Umbilical cord (tissue), 2 donors: ENCODE data around the gene CEP85L. TPM values are rescaled to one million over a fixed set of nuclear protein-coding genes. Genes with fewer than 3 reads are reported as not detected.

Experiments used
- DNase-seq: peaks from one replicate; pipeline ENCODE4 v3.0.0-alpha.2; 2015; ENCODE audit warnings: low spot score
- total RNA-seq: library from RNA; depleted of rRNA; stranded (reverse); fragments of >200 nt; gene quantifications from one replicate; pipeline ENCODE4 v1.2.3, GENCODE V29; 2014; ENCODE audit warnings: low replicate concordance; ENCODE audit not compliant: insufficient read depth

The CEP85L gene
- total RNA-seq, 1 donor from 2014 or later = 26.7 TPM

- peak; percentile 51 for DNase-seq
These were observed 70.6 kb downstream of the CEP85L start for GRCh38 chr6:118580585-118581419.

GRCh38 chr6:118579786-118580185 is 71.6 kb downstream of the CEP85L start:
- no peak for DNase-seq

DNA sequence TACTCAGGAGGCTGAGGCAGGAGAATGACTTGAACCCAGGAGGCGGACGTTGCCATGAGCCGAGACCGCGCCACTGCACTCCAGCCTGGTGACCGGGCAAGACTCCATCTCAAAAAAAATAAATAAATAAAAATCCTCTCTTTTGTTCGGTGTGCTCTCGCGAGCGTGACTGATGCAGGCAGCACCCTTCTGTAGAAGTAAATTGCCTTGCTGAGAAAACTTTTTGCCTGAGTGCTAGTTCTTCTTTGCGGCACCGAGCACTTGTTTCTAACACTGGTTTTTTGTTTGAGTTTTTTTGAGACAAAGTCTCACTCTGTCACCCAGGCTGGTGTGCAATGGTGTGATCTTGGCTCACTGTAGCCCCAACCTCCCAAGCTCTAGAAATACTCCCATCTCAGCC is 72.8 kb downstream of the CEP85L start:
- DNase-seq = no peak

GRCh38 chr6:118577972-118578371 is 73.4 kb downstream of the CEP85L start:
- DNase-seq = no peak

GRCh38 chr6:118574051-118574865 is 77.1 kb downstream of the CEP85L start:
- DNase-seq = no peak

GRCh38 chr6:118571121-118571520 is 80.3 kb downstream of the CEP85L start:
- DNase-seq = no peak

DNA sequence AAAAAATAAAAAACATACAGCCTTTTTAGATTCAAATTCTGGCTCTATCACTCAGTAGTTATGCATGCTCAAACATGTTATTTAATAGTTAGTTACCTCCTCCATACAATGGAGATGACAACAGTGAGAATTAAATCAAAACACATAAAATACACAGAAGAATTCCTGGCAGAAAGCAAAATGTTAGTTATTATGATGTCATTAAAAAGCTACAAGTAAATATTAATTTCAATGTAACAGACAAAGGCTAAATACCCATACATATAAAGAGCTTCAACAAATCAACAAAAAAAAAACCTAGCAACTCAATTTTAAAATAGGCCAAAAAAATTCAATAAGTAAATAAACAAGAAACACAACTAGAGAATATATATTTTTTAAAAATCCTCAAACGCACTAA is 81.9 kb downstream of the CEP85L start:
- no peak for DNase-seq

GRCh38 chr6:118567974-118568373 is 83.4 kb downstream of the CEP85L start:
- no peak for DNase-seq

DNA sequence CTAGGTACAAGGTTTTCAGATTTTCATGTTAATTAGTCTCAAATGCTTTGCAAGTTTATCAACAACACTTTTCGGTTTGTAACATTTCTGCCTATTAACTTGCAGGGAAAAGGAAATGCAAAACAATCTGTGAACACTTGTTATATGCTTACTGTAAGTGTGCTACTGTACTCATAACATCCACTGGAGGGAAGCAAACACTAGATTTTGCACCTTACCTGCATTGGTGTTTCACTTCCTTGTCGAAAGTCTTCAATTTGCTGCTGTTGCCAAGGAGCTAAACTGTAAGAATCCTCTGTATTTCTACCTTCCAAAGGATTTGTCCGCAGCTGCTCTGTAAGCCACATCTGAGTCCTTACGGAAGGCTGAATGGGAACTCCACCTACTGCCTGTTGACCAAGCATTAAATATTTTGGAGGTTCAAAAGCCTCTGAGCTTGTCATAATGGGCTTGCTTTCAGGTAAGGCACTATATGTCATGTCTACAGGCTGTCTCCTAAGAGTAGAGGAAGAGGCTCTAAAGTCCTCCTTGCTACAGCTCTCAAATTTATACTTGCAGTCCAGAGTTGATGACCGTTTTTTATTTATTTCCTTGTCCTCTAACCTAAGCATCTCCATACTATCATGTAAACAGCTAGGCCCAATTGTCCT is 86.0 kb downstream of the CEP85L start:
- peak; percentile 50 for DNase-seq

- DNase-seq = no peak
These were observed 88.4 kb downstream of the CEP85L start for GRCh38 chr6:118562959-118563358.

DNA sequence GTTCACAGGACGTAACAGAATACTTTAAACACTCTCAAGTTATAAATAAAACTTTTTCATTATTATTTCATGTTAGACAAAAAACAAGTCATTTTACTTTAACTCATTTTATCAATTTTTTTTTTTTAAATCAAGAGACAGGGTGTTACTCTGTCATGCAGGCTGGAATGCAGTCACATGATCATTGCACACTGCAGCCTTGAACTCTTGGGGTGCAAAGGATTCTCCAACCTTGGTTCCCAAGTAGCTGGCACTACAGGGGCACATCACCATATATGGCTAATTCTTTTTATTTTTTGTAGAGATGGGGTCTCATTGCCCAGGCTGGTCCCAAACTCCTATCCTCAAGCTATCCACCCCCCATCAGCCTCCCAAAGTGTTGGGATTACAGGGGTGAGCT is 89.1 kb downstream of the CEP85L start:
- no peak for DNase-seq

DNA sequence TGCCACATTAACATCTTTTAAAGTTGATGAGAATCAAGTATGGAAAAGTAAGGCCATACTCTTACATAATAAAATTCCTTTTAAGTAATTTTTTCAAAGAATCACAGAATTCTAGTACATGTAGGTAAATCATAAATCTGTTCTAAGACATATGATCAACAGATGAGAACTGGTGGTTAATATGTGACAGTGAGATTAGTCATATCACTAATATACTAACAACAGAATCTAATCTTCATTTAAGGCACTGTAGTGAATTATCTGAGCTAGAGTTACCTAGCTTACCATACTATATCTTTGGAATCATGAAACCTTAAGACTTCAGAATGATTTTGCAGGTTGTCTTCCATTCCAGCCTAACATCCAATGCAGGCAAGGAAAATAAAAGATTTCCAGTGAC is 91.7 kb downstream of the CEP85L start:
- no peak for DNase-seq

GRCh38 chr6:118558464-118559217 is 92.8 kb downstream of the CEP85L start:
- no peak for DNase-seq

DNA sequence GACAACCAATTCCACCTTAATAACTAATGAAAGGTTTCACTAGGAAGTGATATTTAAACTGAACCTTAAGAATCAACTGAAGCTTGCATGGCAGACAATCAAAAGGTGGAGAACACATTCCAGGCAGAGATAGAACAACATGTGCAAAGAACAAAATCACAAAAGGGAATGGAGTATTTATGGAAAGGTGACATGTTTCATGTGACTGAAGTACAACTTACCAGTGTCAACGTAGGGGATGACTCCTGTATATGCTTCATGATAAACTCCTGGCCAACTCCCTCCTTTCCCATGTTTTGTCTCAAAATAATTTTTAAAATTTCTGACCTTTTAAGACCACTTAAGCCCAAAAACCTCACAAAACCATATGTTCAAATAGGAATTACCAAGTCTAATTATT is 96.7 kb downstream of the CEP85L start:
- DNase-seq = no peak

- DNase-seq = no peak
These were observed 98.3 kb downstream of the CEP85L start for GRCh38 chr6:118553132-118553531.

GRCh38 chr6:118551063-118552053 is 100.0 kb downstream of the CEP85L start:
- DNase-seq = peak; percentile 62

DNA sequence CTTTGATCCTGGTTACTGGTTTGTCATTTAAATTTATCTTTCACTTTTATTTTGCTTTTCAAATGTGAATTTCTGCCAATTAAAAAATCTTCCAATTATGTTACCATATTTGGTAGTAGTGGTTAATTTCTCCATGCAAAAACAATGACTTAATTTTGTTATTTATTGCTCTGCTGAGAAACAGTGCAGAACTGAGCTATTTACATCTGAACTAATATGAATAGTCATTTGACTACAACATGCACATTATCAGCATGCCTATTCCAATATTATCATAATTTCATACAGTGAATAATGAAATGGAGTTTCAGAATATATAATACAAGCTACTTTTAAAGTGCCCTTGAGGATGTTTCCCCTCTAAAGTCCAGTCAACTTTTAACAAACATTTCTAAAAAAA is 102.8 kb downstream of the CEP85L start:
- DNase-seq = no peak

- DNase-seq = peak; percentile 28
These were observed 103.3 kb downstream of the CEP85L start, which contains the start of gene PLN for GRCh38 chr6:118548136-118548535. Gene PLN (plus strand): TSS chr6:118548296. CDS start chr6:118558922, 10,626 bp downstream.

DNA sequence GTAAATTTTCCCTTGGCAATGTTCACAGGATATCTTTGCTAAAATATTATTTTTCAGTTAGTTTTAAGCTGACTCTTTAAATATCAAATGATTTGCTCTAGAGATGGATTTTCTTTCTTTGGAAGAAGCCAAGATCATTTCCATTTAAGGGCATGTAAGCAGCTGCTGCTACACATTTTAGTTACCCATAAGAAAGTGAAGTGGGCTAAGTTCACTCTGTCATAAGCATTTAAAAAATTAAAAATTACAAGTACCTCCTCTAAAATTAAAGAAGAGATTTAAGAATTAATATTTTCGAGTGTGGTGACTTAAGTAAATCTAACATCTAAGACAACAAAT is 104.5 kb downstream of the CEP85L start:
- peak; percentile 65 for DNase-seq

GRCh38 chr6:118546164-118546879 is 105.1 kb downstream of the CEP85L start:
- no peak for DNase-seq
